ENCODE measurements around the gene CRMP1.

DNA sequence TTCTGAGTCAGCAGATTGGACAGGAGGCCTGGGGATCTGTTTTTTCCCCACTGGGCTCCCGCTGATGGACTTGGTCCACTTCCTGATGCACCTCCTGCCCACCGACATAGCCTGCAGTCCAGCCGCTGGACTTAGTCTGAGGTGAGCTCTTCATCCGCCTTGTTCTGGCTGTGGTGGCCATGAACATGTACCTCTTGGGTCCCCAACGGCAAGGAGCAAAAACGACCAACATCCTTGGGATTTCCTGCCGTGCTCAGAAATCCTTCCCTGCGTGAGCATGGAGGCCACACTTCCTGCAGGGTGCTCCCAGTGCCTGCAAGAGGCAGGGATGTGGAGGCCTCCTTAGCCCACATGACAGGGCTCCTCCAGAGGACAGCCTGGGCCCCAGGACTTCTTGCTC is 76.8 kb downstream of the CRMP1 start:
- no peak for TF ChIP-seq EZH2phosphoT487 (IDR thresholded peaks at IDR 0.05; ENCODE audit: insufficient read depth, low read depth)
- TF ChIP-seq EZH2 (IDR thresholded peaks at IDR 0.05; ENCODE audit: insufficient read depth, poor library complexity, severe bottlenecking): no peak
